PFSK-1 (cell line): Measurements from ENCODE around the gene QSOX1.

Experiments used
- FOXP2 ChIP-seq: optimal IDR thresholded peaks from 2 replicates; pipeline ENCODE3; 2011; ENCODE audit warnings: borderline replicate concordance, control low read depth, inconsistent platforms; ENCODE audit not compliant: insufficient read depth; ENCODE audit errors: extremely low read length, extremely low read depth
- POLR2AphosphoS5 ChIP-seq: IDR thresholded peaks from 2 replicates; pipeline ENCODE4 v1.6.1; 2012; ENCODE audit warnings: low read depth, mild to moderate bottlenecking, control low read depth, low read length, moderate library complexity
- SIN3A ChIP-seq: IDR thresholded peaks from 2 replicates; pipeline ENCODE4 v1.6.1; 2012; ENCODE audit warnings: mild to moderate bottlenecking, low read length, moderate library complexity, borderline replicate concordance; ENCODE audit not compliant: insufficient read depth
- TAF1 ChIP-seq: IDR thresholded peaks from 2 replicates; pipeline ENCODE4 v1.6.1; 2012; ENCODE audit warnings: low read length, control low read depth, borderline replicate concordance; ENCODE audit not compliant: insufficient read depth
- TF ChIP-seq, protein P1 (sequence below), 2 experiments: IDR thresholded peaks; 2 replicates each; pipeline versions ENCODE4 v1.6.1 to v1.8.0; 2011 to 2012; ENCODE audit warnings: low read depth in 2 of 2, low read length in 2 of 2, control low read depth in 1 of 2, inconsistent platforms in 1 of 2, mild to moderate bottlenecking in 1 of 2, moderate library complexity in 1 of 2; ENCODE audit not compliant: insufficient read depth in 1 of 2

QSOX1 gene

GRCh38 chr1:180208264-180208663 lies 53.6 kb downstream of the QSOX1 start:
- TF ChIP-seq TAF1 (no peak), FOXP2 (no peak), POLR2AphosphoS5 (no peak), SIN3A (no peak)
- TF ChIP-seq, protein P1, sequence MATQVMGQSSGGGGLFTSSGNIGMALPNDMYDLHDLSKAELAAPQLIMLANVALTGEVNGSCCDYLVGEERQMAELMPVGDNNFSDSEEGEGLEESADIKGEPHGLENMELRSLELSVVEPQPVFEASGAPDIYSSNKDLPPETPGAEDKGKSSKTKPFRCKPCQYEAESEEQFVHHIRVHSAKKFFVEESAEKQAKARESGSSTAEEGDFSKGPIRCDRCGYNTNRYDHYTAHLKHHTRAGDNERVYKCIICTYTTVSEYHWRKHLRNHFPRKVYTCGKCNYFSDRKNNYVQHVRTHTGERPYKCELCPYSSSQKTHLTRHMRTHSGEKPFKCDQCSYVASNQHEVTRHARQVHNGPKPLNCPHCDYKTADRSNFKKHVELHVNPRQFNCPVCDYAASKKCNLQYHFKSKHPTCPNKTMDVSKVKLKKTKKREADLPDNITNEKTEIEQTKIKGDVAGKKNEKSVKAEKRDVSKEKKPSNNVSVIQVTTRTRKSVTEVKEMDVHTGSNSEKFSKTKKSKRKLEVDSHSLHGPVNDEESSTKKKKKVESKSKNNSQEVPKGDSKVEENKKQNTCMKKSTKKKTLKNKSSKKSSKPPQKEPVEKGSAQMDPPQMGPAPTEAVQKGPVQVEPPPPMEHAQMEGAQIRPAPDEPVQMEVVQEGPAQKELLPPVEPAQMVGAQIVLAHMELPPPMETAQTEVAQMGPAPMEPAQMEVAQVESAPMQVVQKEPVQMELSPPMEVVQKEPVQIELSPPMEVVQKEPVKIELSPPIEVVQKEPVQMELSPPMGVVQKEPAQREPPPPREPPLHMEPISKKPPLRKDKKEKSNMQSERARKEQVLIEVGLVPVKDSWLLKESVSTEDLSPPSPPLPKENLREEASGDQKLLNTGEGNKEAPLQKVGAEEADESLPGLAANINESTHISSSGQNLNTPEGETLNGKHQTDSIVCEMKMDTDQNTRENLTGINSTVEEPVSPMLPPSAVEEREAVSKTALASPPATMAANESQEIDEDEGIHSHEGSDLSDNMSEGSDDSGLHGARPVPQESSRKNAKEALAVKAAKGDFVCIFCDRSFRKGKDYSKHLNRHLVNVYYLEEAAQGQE (IDR thresholded peaks at IDR 0.05; ENCODE audit: insufficient read depth in 1 of 2, low read depth in 2 of 2, low read length in 2 of 2) = no peak

GRCh38 chr1:180210008-180210620 lies 55.4 kb downstream of the QSOX1 start:
- no peak for TF ChIP-seq TAF1
- TF ChIP-seq FOXP2 = no peak
- TF ChIP-seq SIN3A = no peak
- no peak for TF ChIP-seq POLR2AphosphoS5
- TF ChIP-seq, protein P1 (IDR thresholded peaks at IDR 0.05; ENCODE audit: insufficient read depth in 1 of 2, low read depth in 2 of 2, low read length in 2 of 2) = no peak

DNA sequence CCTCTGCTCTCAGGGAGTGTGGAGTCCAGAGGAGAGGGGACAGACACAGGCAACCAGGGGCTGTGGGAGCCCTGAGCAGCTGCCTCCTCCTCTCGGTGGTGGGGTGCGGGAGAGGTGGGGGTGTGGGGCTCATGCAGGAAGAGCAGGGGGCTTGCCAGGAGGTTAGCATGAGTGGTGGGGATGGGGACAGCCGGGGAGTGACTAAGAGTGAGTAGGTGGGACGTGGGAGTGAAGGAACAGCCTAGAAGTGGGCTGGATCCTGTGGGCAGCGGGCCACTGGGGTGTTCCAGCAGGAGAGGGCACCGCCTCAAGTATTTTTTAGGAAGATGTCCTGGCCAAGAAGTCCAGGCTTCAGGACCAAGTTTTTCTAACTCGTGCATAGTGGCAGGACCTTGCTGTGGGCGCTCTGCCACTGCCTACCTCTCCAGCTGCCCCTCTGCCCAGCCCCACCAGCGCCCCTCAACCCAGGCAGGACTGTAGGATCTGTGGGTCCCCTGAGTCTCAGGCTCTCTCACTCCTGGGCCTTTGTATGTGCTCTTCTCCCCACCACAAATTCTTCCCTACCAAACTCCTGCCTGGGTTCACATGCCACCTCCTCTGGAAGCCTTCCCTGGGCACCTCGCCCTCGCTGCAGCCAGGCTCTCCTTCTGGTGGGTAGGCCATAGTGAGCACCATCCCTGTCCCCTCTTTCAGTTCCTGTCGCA lies 56.6 kb downstream of the QSOX1 start:
- TF ChIP-seq FOXP2 = no peak
- TF ChIP-seq, protein P1 (IDR thresholded peaks at IDR 0.05; ENCODE audit: insufficient read depth in 1 of 2, low read depth in 2 of 2, low read length in 2 of 2) = no peak
- no peak for TF ChIP-seq SIN3A

- TF ChIP-seq TAF1 (no peak), FOXP2 (no peak), POLR2AphosphoS5 (no peak), SIN3A (no peak)
- TF ChIP-seq, protein P1 (IDR thresholded peaks at IDR 0.05; ENCODE audit: insufficient read depth in 1 of 2, low read depth in 2 of 2, low read length in 2 of 2) = no peak
Observed at GRCh38 chr1:180211860-180212229, 57.2 kb downstream of the QSOX1 start.
